GM04504 (cell line): ENCODE results near the gene TRPM5.
"Not testable (repeated sequence)": the region's sequence is repeated elsewhere in the genome, so short reads cannot be mapped to it uniquely, and the experiment has no call there.

Source experiments
- DNase-seq: peaks from one replicate; pipeline ENCODE4 v3.0.0-alpha.2; 2012; ENCODE audit warnings: low read depth

TRPM5 gene

GRCh38 chr11:2443881-2444820, at the start of gene TRPM5:
TRPM5 (minus strand) TSS chr11:2444514; CDS start chr11:2423036, 21,478 bp downstream.
- no peak for DNase-seq

- no peak for DNase-seq
These were observed 44.8 kb upstream of the TRPM5 start for GRCh38 chr11:2489083-2489482.

GRCh38 chr11:2488004-2488403, 43.7 kb upstream of the TRPM5 start:
- DNase-seq = no peak

- no peak for DNase-seq
These were observed 40.3 kb upstream of the TRPM5 start for GRCh38 chr11:2484576-2485125.

GRCh38 chr11:2483426-2483825, 39.1 kb upstream of the TRPM5 start:
- no peak for DNase-seq

GRCh38 chr11:2482745-2483144, 38.4 kb upstream of the TRPM5 start:
- DNase-seq = no peak

GRCh38 chr11:2482204-2482603, 37.9 kb upstream of the TRPM5 start:
- no peak for DNase-seq

- no peak for DNase-seq
These were observed 36.9 kb upstream of the TRPM5 start for GRCh38 chr11:2481253-2481652.

GRCh38 chr11:2480874-2481220, 36.5 kb upstream of the TRPM5 start:
- no peak for DNase-seq

- not testable (repeated sequence) for DNase-seq
These were observed 36.0 kb upstream of the TRPM5 start for GRCh38 chr11:2480067-2480873.

- DNase-seq = no peak
These were observed 33.6 kb upstream of the TRPM5 start for GRCh38 chr11:2477936-2478335.

GRCh38 chr11:2477254-2477653, 32.9 kb upstream of the TRPM5 start:
- DNase-seq = no peak

- DNase-seq = no peak
These were observed 31.0 kb upstream of the TRPM5 start for GRCh38 chr11:2475136-2475918.

- no peak for DNase-seq
These were observed 30.0 kb upstream of the TRPM5 start for GRCh38 chr11:2474059-2474901.

- DNase-seq = no peak
These were observed 29.2 kb upstream of the TRPM5 start for GRCh38 chr11:2473361-2474058.

GRCh38 chr11:2472428-2473186, 28.3 kb upstream of the TRPM5 start:
- no peak for DNase-seq

GRCh38 chr11:2471804-2472096, 27.4 kb upstream of the TRPM5 start:
- no peak for DNase-seq

- DNase-seq = no peak
These were observed 26.9 kb upstream of the TRPM5 start for GRCh38 chr11:2471048-2471803.

- no peak for DNase-seq
These were observed 26.2 kb upstream of the TRPM5 start for GRCh38 chr11:2470495-2470894.
